HG03135 (cell line): ENCODE results near the gene AFDN.

Source experiments
- ATAC-seq: cut with Tn5 transposase; IDR thresholded peaks from one replicate; pipeline ENCODE4 v1.9.1; 2021; ENCODE audit warnings: mild to moderate bottlenecking, moderate library complexity; ENCODE audit not compliant: unreplicated experiment

Gene AFDN

DNA sequence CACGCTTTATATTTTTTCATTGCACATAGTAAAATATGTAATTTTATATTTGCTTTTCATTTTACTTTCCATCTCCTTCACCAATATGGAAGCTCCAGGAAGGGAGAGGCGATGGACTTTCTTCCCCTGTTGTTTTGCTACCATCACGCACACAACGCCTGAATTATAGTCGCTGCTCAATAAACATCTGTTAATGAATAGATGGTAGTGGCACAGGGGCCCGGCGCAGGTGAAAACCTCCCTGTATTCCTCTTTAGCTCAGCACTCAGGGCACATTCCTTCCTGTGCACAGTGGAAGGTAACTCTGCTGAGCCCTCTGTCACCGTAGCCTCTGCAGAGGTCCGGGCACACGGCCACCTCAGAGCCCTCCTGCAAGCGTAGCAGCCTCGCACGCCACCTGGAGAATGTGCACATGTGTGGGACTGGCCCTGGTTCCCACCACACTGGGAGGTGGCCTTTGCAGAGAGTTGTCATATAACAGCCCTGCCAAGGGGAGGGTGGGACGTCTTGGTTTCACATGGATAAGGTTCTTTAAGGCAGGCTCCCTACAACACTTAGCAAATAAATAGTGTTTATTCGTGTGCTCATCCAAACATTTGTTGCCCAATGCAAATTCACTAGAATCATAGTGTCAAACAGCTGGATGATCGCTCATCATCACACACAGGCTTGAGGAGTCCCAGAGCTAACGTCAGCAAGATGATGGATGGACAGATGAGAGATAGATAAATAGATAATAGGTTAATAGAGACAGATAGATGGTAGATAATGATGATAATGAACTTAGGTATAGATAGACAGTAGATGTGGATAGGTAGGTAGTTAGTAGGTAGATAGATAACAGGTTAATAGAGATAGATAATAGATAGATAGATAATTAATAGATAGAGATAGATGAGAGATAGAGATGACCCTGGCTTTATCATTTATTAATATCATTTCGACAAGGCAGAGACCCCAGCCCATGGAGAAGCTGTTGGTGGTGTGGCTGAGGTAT lies 32.3 kb upstream of the AFDN start:
- ATAC-seq = no peak

DNA sequence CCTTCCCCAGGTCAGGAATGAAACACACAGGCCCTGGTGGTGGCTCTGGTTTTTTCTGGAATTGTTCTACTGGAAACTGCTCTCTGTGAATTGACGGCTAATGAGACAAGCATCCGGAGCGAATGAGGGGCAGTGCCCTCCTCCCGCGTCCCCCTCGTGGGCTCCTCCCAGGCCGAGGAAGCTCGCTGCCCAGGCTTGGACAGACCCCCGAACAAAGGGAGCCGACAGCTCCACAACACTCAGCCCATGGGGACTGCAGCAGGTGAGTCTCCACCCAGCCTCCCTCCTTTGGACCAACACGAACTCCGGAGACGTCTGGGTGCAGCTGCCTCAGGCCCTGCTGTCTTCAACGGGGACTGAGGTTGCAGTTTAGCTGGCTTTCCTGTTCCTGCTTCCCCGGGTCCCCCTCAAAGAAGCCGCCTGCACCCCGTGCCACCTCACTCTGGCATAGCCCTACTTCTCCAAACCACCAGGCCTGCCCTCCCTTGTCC lies 31.3 kb upstream of the AFDN start:
- ATAC-seq = no peak

DNA sequence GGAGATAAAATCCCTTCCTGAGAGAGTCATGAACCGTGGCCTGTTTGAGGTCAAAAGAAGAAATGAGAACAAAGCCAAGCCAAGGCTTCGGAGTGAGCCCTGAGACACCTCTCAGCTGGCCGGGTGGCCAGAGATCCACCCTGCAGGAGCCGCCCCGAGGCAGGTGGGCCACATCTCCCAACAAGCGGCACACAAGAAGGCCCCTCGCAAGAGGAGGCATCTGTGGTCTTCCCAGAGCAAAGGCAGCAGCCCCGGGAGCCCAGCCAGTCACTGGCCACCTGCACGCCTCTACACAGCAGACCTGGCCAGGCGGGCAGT lies 30.9 kb upstream of the AFDN start:
- ATAC-seq = no peak

DNA sequence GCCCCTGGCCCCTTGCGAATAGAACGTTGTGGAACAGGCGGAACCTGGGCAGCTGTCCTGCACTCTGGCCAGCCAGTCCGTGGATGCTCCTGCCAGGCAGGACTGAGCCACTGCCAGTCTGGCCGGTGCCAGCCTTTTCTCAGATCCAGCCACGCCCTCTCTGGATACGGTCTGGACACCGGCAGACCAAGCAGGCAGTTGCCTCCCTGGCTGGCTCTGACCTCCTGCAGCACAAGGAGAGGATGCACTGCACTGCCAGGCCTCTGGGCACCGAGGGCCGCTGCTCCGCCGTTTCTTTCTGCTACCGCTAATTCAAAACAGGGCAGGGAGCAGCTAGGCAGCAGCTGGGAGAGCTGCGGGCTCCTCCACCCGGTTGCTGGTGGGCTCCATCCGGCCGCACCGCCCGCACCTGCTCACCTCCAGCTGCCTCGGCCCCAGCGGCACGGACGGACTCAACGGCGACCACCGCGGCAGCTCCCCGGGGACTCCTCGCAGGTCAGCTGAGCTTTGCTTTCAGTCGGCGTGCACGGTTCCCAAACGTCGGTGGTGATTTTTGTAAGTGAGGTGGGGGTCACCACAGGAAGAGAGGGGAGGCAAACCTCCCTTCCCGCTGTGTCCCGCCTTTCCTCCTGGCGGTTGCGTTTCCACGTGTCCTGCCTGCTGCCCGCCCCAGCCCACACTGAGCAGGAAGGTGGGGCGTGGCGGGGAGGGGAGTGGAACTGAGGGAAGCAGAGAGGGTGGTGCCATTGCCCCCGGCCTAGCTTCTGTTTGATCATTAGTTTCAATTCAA lies 30.3 kb upstream of the AFDN start:
- no peak for ATAC-seq

DNA sequence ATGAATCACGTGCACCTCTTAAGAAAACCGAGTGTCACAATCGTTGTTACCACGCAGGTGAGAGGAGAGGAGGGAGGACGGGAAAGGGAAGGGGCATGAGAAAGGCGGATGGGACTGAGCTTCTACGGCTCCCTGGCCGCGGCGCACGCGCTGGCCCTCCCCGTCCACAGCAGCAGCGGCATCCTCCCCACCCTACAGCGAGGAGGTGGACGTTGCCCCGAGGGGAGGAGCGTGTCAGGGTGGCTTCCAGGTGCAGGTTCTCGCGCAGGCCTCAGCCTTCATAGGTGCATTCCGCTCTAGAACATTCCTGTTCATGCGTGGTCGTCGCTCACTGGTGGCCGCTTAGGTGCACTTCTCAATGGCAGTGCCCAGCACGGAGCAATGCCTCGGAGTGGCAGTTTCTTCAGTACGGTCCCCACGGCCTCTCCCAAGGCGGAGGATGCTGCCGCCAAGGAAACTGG lies 29.7 kb upstream of the AFDN start:
- no peak for ATAC-seq

DNA sequence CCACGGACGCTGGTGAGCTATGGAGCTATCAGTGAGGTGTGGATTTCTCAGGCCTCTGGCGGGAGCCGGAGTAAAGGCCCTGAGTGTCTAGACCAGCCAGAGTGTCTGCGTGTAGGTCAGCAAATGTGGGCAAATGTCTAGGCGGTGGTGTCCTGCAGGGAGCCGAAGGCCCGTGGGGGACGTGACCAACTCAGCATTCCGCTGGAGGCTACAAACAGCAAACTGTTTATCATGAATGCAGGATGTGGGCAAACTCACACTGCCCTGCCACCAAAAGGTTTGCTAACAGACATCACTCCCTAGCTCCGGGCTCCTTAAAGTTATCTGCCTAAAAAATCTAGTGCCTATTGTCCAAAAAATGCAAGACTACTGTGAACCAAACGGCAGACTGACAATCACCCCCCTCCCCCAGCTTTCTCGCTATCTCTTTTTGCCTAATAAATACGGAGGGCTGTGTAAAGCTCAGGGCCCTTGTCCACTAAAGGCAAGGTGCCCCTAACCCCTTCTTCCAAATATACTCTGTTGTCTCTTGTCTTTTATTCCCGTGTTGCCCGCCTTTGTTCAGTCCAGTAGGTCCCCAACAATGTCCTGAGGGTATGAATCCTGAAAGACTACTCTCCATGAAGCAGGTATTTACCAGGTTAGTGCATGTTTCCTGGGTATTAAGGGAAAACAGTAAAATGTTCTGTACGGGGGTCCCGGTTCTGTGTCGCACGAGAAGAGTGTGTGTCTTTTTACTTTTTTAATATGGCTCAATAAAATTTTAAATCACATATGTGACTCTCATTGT lies 29.0 kb upstream of the AFDN start:
- ATAC-seq = no peak

DNA sequence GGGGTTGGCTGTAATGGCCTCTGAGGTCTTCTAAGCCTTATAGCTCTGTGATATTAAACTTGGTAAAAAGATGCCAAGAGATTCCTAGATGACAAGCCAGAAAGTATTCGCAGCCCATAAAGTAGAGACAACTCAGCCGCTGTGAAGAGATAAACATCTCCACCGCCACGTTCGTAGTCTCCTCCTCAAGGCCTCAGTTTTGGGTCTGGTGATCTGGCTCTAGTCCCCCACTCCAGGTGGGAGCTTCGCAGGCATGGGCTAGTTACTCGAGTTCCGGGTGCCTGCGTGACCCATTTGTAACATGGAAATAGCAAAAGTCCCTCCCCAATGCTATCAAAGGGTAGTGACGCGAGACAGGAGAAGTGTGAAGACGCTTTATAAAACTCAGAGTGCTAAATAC lies 28.3 kb upstream of the AFDN start:
- ATAC-seq = no peak

DNA sequence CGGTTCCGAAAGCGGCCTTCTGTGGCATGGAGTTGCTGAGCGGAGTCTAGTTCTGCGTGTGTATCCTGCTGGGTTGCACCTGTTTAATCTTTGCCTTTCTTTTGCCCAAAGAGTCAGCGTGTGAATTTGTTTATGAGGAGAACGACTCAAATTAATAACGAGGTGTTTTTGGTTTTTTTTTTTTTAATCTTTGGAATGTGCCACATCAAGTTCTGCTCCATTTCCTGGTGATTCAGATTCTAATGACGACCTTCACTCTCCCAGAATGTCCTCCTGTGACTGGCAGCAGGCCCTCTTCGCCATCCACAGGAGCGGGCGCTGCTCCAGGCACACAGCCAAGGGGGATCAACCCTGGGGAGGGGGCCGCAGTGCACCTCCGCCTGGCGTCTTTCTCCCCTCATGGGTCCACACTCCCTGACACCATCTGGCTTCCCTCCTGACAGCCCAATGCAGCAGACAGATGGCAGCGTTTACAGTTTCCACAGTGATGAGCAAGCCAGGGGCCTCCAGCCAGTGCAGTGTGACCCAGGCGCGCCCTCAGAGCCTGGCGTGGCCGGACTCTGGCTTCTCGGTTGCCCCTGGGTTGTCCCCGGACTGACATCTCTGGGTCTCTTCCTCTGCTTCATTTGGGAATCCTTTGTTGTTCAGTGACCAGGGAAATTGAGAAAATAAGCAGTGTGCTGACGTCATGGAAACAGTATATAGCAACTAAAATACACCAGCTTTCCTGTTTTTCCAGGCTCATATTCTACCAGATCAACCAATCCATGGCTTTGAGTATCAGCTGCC lies 27.5 kb upstream of the AFDN start:
- ATAC-seq = no peak

DNA sequence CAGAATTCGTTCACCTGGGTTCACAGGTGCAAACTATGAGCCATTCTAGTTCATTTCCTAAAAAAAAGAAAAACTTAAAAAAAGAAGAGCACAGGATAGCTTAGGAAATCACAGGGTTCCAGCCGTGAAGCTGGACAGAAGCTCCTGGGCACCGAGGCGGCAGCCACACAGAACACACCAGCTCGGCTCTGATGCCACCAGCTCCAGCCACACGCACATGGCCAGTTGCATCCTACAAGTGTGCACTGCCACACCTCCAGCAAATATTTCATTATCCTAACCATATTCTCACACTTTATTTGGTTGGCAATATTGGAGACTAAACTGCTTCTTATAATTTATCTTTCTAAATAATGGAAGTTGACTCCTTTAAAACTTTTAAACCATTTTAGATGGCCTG lies 26.2 kb upstream of the AFDN start:
- ATAC-seq = no peak

DNA sequence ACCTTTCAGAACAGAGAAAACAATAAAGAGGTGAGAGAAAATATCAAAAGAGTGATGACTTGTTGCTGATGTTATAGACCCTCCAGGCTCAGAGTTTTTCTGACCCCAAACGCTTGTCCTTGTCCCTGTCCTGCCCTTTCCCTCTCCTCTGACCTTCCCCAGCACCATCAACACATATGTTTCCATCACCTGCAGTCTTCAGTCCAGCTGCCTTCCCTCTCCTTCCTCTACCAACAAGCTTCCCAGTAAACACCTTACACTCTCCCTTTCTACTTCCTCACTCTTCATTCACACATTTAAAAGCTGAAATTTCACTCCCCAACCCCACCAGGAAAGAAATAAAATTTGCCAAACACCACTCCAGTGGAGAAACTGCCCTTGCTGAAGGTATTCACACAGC lies 25.4 kb upstream of the AFDN start:
- ATAC-seq = no peak

DNA sequence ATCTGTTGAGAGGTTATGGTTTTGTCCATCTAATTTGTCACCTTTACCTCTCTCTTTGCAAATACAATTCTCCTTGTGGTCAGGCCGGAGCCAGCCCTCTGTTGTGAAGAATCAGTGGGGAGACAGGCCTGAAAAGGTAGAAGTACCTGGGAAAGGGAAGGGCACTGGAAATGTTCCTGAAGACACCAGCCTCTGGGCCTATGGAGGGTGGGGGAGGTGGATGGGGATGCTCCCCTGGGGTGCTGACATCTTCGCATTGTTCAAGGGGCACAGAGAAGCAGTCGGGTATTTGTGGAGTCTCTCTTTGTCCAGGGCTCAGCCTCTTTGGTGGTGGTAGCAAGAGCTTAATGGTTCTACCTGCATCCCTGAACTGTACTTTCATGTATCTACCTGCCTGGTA lies 24.4 kb upstream of the AFDN start:
- ATAC-seq = no peak

DNA sequence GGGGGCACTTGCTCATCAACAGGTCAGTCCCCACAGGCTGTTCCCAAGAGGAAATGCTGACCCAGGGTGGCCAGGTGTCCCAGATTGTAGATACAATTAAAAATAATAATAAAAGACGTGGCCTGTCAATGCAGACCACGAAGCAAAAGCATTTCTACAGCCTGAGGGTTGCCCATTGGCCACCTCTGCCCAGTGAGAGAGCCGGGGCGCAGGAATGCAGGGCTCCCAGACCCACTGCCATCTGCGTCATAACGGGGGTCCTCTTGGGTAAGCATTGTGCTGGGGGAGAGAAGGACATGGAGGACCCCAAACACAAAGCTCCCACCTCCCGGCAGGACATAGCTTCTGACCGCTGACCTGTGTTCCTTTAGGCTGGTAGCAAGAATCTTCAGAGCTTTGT lies 22.9 kb upstream of the AFDN start:
- ATAC-seq = no peak

DNA sequence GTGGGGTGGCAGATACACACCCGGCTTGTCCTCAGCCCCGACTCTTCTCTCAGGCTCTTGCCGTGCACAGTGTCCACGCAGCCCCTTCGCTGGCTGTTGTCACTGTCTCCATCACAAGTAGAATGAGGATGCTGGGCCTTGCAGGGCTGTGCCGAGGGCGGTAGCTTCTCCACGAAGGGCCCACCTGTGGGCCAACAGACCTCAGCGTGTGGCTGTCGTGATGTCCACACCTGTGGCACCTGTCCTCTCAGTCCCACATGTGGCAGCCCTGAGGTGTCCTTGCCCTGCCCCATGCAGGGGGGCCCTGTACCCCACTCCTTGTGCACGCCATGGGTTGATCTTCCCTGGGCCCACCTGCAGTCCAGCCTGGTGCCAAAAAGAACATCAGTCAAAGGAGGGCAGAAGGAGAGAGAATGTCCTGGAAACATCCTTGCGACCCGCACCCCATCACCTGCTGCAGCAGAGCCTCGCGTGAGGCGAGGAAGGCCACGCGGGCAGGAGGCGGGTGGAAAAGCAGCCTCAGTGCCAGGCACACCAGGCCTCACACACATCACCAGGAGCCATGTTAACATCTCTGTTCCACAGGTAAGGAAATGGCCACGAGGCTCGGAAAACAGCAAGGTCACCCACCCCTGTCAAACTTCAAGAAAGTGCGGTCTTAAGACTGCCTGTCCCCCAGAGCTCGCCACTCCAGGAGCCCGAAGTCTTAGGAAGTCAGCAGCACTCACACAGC lies 22.3 kb upstream of the AFDN start:
- no peak for ATAC-seq

DNA sequence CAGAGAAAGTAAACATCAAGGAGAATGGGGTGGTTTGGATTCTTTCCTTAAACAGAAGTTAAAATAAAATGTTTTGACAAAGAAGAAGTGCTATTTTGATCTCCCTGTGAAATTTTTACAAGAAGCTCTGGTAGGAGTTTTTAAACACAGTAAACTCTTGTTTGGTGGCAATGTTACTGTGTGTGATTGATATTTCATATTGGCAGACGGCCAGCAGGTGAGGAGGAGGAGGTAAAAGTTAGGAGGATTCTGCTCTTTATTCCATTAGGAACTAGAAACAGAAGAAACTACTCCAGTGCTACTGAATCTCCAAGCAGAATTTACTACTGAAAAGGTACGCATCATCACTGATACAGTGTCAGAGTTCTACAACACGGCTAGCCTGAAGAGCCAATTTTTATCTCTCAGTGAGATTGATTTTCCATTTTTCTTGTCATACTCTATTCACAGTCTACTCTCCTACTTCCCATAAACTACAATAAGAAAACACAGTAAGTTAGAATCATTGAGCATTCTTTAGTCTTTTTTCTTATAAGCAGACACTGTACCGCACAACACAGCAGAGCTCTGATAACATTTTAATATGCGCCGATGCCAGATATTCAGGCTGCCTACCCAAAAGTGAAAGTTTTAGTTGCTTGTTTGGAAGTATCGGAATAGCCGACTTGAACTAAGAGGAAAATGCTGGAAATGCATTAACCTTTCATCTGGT lies 21.2 kb upstream of the AFDN start:
- no peak for ATAC-seq

DNA sequence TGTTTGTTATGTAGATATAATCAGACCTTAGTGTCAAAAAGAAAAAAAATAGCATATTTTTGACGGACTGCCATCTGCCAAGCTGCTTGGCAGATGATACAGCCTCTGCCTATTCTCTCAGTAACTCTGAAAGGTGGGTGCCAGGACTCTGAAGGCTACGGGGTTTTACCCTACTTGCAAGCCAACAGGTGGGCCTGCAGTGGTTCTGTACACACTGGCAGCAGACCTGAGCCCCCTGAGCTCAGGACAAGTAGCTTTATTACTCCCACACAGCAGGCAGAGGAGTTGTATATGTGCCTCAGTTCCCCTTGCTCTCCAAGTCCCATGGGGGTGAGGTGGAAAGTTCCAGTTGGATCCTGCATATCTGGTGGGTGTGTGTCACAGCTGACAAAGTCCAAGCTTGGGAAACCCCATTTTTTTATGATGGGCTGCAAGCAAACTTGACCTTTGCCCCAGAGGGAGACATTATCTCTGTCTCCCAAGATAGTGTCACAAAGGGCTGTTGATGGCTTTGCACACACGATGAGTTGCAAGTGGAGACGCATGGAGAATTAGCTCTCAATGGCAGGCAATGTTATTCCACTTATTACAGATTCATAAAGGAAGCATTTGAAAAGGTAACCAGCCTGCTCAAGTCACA lies 20.5 kb upstream of the AFDN start:
- no peak for ATAC-seq

DNA sequence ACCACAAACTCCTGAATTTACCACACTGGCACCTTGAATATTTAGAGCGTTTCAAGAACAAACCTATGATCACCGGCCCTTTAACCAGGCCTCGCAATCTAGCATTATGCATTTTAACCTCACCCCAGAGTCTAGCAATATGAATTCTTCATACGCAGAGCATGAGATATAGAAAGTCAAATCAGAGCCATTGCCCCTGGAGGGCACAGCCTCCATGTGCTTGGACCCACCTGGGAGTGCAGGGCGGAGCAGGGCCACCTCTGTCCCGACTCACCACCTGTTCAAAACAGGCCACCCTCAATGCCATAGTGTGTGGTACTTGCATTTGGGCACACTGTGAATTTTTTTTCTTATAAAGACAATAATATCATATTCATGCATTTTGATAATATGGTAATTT lies 19.5 kb upstream of the AFDN start:
- ATAC-seq = no peak

DNA sequence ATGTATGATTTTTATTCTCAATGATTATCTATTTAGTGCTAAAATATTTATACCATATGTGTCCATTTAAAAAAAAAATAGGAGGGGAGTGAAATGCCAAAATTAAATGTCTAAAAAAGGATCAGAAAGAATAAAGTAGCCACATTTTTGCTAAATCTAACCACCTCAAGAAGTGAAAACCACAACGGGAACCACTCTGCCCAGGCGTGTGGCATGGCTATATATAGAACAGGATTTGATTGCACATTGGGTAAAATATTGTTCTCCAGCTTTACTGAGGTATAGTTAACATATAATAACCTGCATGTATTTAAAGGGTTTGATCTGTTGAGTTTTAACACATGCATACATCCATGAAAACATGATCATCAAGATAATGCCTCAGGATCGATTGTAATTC lies 19.0 kb upstream of the AFDN start:
- no peak for ATAC-seq

DNA sequence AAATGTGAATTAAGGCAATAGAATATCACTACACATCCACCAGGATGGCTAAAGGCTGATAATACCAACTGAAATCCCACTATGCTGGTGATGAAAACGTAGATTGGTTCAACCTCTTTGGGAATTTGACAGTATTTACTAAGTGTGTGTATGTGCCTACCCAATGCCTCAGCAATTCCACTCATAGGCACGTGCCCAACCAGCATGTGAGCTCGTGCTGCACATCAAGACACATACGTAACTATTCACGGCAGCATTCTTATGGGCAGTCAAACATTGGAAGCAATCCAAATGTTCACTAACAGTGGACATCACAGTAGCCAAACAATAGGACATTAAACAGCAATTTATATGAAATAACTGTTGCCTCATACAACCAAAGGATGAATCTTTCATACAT lies 15.7 kb upstream of the AFDN start:
- ATAC-seq = no peak
